Liver (tissue), 9 donors: ENCODE results near the gene CCDC86. TPM values are rescaled to one million over a fixed set of nuclear protein-coding genes. Genes with fewer than 3 reads are reported as not detected.

Experiments
- DNase-seq: peaks from one replicate; pipeline ENCODE4 v3.0.0-alpha.2; 2017; ENCODE audit warnings: low spot score
- H3K27ac ChIP-seq, 2 donors: one replicate each; pipeline ENCODE4 v1.7.0; 2013; ENCODE audit warnings: inconsistent platforms in 2 of 2, low read length in 2 of 2, control low read depth in 1 of 2, low read depth in 1 of 2, mild to moderate bottlenecking in 1 of 2
- H3K27me3 ChIP-seq, 4 donors: one replicate each; pipeline versions ENCODE4 v1.6.1 to v1.7.0; 2013; ENCODE audit warnings: low read length in 3 of 4, inconsistent platforms in 1 of 4, mild to moderate bottlenecking in 1 of 4, moderate library complexity in 1 of 4; ENCODE audit not compliant: control insufficient read depth in 4 of 4, insufficient read depth in 4 of 4
- H3K36me3 ChIP-seq, 4 donors: one replicate each; pipeline versions ENCODE4 v1.6.1 to v1.7.0; 2013; ENCODE audit warnings: low read length in 3 of 4, mild to moderate bottlenecking in 3 of 4, low read depth in 1 of 4, moderate library complexity in 1 of 4; ENCODE audit not compliant: control insufficient read depth in 4 of 4, insufficient read depth in 3 of 4
- H3K4me1 ChIP-seq, 4 donors: one replicate each; pipeline versions ENCODE4 v1.6.1 to v1.7.0; 2013; ENCODE audit warnings: low read length in 3 of 4, mild to moderate bottlenecking in 3 of 4, moderate library complexity in 1 of 4; ENCODE audit not compliant: control insufficient read depth in 4 of 4, insufficient read depth in 4 of 4
- H3K4me3 ChIP-seq, 3 donors: one replicate each; pipeline versions ENCODE4 v1.6.1 to v1.7.0; 2013; ENCODE audit warnings: low read length in 3 of 3, control low read depth in 1 of 3, low read depth in 1 of 3, mild to moderate bottlenecking in 1 of 3
- H3K9ac ChIP-seq, 2 donors: one replicate each; pipeline ENCODE4 v1.7.0; 2013; ENCODE audit warnings: low read length in 2 of 2, mild to moderate bottlenecking in 2 of 2, moderate library complexity in 2 of 2, control low read depth in 1 of 2, low read depth in 1 of 2
- H3K9me3 ChIP-seq, 4 donors: one replicate each; pipeline versions ENCODE4 v1.6.1 to v1.7.0; 2013; ENCODE audit warnings: low read length in 3 of 4; ENCODE audit not compliant: control insufficient read depth in 4 of 4
- EGR1 ChIP-seq, 2 donors: IDR thresholded peaks; 2 replicates each; pipeline ENCODE4 v1.6.1; 2016 to 2018; ENCODE audit warnings: antibody characterized with exemption in 2 of 2, low read depth in 2 of 2
- FOXA1 ChIP-seq: IDR thresholded peaks from 2 replicates; pipeline ENCODE4 v1.6.1; 2016; ENCODE audit warnings: antibody characterized with exemption
- FOXA2 ChIP-seq: IDR thresholded peaks from 2 replicates; pipeline ENCODE4 v1.6.1; 2016; ENCODE audit warnings: antibody characterized with exemption
- HNF4G ChIP-seq: IDR thresholded peaks from 2 replicates; pipeline ENCODE4 v1.6.1; 2016; ENCODE audit warnings: antibody characterized with exemption
- JUND ChIP-seq, 2 donors: IDR thresholded peaks; 2 replicates each; pipeline ENCODE4 v1.6.1; 2016; ENCODE audit warnings: antibody characterized with exemption in 2 of 2
- NR2F2 ChIP-seq: IDR thresholded peaks from 2 replicates; pipeline ENCODE4 v1.6.1; 2016; ENCODE audit warnings: antibody characterized with exemption
- RAD21 ChIP-seq, 2 donors: IDR thresholded peaks; 2 replicates each; pipeline ENCODE4 v1.6.1; 2016; ENCODE audit warnings: antibody characterized with exemption in 2 of 2, mild to moderate bottlenecking in 2 of 2
- RXRA ChIP-seq, 2 donors: IDR thresholded peaks; 2 replicates each; pipeline ENCODE4 v1.6.1; 2017 to 2018; ENCODE audit warnings: antibody characterized with exemption in 2 of 2, mild to moderate bottlenecking in 1 of 2
- SP1 ChIP-seq: IDR thresholded peaks from 2 replicates; pipeline ENCODE4 v1.6.1; 2018; ENCODE audit warnings: antibody characterized with exemption, mild to moderate bottlenecking
- TAF1 ChIP-seq: conservative IDR thresholded peaks from 2 replicates; pipeline ENCODE4 v1.6.1; 2016; ENCODE audit warnings: antibody characterized with exemption, mild to moderate bottlenecking
- YY1 ChIP-seq: IDR thresholded peaks from 2 replicates; pipeline ENCODE4 v1.6.1; 2016; ENCODE audit warnings: antibody characterized with exemption, mild to moderate bottlenecking
- WGBS: extraction: QIAGEN DNeasy Blood & Tissue Kit; methylation state at CpG from one replicate; pipeline ENCODE4 v1.1.7; 2013; 5-methylcytosine and 5-hydroxymethylcytosine counted together
- polyA plus RNA-seq, 2 donors: library from polyadenylated mRNA; stranded (reverse) in 1 of 2; unstranded in 1 of 2; fragments of 200-250 nt in 1 of 2; fragments of >200 nt in 1 of 2; fragmentation: Nextera tagmentation in 1 of 2; extraction: Ambion mirVana in 1 of 2; gene quantifications; one replicate each; pipeline versions ENCODE4 v1.2.1 to v1.2.3, GENCODE V29; 2013 to 2015
- total RNA-seq, 2 donors: library from RNA; depleted of rRNA; stranded (reverse); fragments of >200 nt; gene quantifications; one replicate each; pipeline ENCODE4 v1.2.3, GENCODE V29; 2014
- TF ChIP-seq, protein P1 (sequence below): IDR thresholded peaks from 2 replicates; pipeline ENCODE4 v1.6.1; 2016; ENCODE audit warnings: antibody characterized with exemption
- TF ChIP-seq, protein P2 (sequence below): IDR thresholded peaks from 2 replicates; pipeline ENCODE4 v1.6.1; 2016; ENCODE audit warnings: antibody characterized with exemption
- TF ChIP-seq, protein P3 (sequence below): IDR thresholded peaks from 2 replicates; pipeline ENCODE4 v1.6.1; 2016; ENCODE audit warnings: antibody characterized with exemption, mild to moderate bottlenecking
- donor health status: healthy.
- donor health status: healthy.
- donor health status: healthy.
- donor health status: healthy.
- donor health status: healthy.

Gene CCDC86
- total and polyA plus RNA-seq, 4 donors, result 5.0 to 9.4 (median 5.7) TPM

DNA sequence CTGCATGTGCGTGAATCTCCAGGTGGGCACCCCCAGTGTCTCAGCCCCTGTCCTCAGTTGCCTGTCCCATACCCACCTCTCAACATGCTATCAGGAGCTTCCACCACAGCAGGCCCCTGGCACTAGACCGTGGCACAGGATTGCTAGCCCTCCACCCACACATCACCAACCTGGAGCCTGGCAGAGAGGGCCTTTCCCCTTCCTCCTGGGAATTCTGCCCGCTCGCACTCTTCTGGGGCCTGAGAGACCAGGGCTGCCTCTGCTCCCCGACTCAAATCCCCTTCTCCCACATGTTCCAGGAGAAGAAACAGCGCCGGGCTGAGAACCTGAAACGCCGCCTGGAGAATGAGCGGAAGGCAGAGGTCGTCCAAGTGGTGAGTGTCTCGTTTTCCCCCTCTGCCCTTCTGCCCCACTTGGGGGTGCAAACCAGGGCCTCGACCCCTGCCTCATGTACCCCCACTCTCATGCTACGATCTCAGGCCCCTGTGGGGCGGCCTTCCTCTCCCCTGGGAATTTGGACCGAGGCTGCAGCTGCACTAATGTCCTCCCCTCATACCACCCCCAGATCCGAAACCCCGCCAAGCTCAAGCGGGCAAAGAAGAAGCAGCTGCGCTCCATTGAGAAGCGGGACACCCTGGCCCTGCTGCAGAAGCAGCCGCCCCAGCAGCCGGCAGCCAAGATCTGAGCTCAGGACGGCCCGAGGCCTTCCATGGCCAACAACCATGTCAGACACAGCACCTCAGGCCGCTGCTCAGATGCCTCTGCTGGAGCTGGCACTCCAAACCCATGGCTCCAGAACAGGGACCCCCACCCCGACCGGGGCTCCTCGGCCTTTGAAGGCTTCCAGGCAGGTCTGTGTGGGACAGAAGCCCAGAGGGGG, 8.0 kb downstream of the CCDC86 start:
- Histone ChIP-seq H3K9me3 (no peaks in the 10 kb centered on the region), H3K27me3 (no peaks in the 10 kb centered on the region), H3K36me3 (peaks cover 0 to 30% (median 2%) of the 10 kb centered on the region in 4 donors), H3K9ac (no peak overlapping the region), H3K4me3 (no peak overlapping the region), H3K4me1 (peaks cover 0 to 11% (median 9%) of the 10 kb centered on the region in 4 donors), H3K27ac (no peak overlapping the region)
- DNase-seq, result no peak
- TF ChIP-seq YY1 (no peak), RXRA (IDR thresholded peaks at IDR 0.05) (no peak), SP1 (no peak)
- TF ChIP-seq, protein P1, sequence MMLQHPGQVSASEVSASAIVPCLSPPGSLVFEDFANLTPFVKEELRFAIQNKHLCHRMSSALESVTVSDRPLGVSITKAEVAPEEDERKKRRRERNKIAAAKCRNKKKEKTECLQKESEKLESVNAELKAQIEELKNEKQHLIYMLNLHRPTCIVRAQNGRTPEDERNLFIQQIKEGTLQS, result no peak
- TF ChIP-seq, protein P2, sequence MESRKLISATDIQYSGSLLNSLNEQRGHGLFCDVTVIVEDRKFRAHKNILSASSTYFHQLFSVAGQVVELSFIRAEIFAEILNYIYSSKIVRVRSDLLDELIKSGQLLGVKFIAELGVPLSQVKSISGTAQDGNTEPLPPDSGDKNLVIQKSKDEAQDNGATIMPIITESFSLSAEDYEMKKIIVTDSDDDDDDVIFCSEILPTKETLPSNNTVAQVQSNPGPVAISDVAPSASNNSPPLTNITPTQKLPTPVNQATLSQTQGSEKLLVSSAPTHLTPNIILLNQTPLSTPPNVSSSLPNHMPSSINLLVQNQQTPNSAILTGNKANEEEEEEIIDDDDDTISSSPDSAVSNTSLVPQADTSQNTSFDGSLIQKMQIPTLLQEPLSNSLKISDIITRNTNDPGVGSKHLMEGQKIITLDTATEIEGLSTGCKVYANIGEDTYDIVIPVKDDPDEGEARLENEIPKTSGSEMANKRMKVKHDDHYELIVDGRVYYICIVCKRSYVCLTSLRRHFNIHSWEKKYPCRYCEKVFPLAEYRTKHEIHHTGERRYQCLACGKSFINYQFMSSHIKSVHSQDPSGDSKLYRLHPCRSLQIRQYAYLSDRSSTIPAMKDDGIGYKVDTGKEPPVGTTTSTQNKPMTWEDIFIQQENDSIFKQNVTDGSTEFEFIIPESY, result no peak
- WGBS, result 96% methylated on average over 29 of the region's 29 CpGs

DNA sequence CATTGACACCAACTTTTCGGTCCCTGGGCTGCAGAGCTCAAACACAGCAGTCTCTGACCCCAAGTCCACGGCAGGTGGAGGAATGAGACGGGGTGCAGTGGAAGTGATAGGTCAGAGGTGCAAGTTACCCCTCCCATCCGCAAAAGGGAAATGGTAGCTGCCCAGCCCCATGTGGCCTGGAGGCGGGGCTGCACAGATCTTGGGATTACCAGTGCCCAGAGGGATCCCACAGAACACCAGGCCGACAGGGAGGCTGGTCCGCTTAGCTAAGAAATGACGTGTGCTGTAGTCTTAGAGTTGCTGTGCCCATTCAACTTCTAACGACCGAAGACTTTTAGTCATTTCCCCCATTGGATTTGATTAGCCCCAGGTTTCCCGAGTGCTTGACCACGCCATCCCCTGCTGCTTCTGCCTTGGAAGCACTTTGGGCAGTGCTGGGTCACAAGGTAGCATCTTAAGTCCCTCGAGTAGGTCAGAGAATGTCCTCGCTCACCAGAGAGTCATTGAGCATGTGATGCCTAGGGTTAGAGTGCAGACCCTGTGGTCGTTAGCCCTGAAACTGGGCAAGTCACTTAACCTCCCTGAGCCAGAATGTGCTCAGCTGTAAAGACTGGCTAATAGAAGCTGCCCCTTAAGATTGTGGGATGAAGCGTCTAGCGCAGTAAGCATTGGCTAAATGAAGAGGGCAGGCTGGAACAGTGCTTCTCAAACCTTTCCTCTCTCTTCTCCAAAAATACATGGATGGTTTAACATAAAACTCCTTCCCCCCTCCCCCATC, 9.6 kb downstream of the CCDC86 start:
- Histone ChIP-seq H3K27ac (peak overlapping the region; percentile 68 to 82), H3K36me3 (peaks cover 0 to 30% (median 2%) of the 10 kb centered on the region in 4 donors), H3K9me3 (no peaks in the 10 kb centered on the region), H3K4me1 (peaks cover 0 to 13% (median 12%) of the 10 kb centered on the region in 4 donors), H3K27me3 (no peaks in the 10 kb centered on the region), H3K4me3 (peak overlapping the region; percentile 33 to 66 (median 57)), H3K9ac (no peak overlapping the region)
- DNase-seq, result no peak
- TF ChIP-seq YY1 (no peak), FOXA1 (no peak), EGR1 (IDR thresholded peaks at IDR 0.05; ENCODE audit: low read depth in 2 of 2) (no peak)
- 88% methylated on average over 17 of the region's 17 CpGs for WGBS

DNA sequence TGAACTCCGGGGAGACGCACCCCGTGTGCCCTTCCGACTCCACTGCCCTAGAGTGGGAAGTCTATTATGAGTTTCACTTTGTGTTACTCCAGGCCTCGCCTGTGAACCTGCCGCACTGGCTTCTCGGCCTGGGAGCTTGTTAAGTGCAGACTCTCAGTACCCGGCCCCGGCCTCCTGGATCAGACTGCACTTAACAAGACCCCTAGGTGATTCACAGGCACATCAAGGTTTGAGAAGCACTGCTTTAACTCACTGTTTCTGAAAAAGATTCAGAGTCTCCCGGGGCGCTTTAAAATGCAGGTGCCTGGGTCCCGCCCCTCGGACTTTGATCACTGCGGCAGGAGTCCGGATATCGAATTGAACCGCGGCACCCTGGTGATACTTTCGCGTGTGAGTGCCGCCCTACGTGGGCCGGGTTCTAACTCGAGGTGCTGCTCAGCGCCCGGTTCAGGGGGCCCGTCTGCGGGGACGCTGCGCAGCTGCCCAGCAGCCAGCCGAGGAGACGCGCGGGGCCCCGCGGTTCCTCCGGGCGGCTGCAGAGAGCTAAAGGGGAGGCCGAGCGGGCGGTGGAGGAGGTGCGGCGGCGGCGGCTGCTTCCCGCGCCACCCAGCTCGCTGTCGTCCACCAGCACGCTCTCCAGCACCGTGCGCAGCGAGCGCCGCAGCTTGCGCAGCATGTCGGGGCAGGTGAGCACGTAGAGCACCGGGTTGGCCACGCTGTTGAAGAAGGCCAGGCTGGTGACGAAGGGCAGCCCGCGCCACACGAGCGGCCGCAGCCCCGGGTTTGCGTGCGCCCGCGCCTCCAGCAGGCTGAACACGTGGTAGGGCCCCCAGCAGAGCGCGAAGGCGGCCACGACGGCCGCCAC, 10.4 kb downstream of the CCDC86 start:
- H3K9me3 ChIP-seq, result no peaks in the 10 kb centered on the region
- no peaks in the 10 kb centered on the region for H3K27me3 ChIP-seq
- peaks cover 0 to 30% (median 2%) of the 10 kb centered on the region in 4 donors for H3K36me3 ChIP-seq
- peak; percentile 62 for DNase-seq
- WGBS, result 24% methylated on average over 78 of the region's 78 CpGs
- H3K4me1 ChIP-seq, result peaks cover 0 to 13% (median 12%) of the 10 kb centered on the region in 4 donors
- peak overlapping the region; percentile 68 to 82 for H3K27ac ChIP-seq
- H3K9ac ChIP-seq, result peak overlapping the region in 1 of 2 donors; percentile 58
- H3K4me3 ChIP-seq, result peak overlapping the region; percentile 33 to 66 (median 57)
- TF ChIP-seq, protein P2, result no peak
- TF ChIP-seq, protein P1, result no peak
- TF ChIP-seq TAF1, result no peak
- TF ChIP-seq, protein P3, sequence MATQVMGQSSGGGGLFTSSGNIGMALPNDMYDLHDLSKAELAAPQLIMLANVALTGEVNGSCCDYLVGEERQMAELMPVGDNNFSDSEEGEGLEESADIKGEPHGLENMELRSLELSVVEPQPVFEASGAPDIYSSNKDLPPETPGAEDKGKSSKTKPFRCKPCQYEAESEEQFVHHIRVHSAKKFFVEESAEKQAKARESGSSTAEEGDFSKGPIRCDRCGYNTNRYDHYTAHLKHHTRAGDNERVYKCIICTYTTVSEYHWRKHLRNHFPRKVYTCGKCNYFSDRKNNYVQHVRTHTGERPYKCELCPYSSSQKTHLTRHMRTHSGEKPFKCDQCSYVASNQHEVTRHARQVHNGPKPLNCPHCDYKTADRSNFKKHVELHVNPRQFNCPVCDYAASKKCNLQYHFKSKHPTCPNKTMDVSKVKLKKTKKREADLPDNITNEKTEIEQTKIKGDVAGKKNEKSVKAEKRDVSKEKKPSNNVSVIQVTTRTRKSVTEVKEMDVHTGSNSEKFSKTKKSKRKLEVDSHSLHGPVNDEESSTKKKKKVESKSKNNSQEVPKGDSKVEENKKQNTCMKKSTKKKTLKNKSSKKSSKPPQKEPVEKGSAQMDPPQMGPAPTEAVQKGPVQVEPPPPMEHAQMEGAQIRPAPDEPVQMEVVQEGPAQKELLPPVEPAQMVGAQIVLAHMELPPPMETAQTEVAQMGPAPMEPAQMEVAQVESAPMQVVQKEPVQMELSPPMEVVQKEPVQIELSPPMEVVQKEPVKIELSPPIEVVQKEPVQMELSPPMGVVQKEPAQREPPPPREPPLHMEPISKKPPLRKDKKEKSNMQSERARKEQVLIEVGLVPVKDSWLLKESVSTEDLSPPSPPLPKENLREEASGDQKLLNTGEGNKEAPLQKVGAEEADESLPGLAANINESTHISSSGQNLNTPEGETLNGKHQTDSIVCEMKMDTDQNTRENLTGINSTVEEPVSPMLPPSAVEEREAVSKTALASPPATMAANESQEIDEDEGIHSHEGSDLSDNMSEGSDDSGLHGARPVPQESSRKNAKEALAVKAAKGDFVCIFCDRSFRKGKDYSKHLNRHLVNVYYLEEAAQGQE, result no peak
- TF ChIP-seq NR2F2, result no peak
- peak; percentile 89 for TF ChIP-seq SP1
- TF ChIP-seq RXRA (IDR thresholded peaks at IDR 0.05), result peak; percentile 41 to 42
- no peak for TF ChIP-seq JUND (IDR thresholded peaks at IDR 0.05)
- TF ChIP-seq YY1, result peak; percentile 62
- TF ChIP-seq FOXA2, result no peak
- TF ChIP-seq HNF4G, result peak; percentile 91
- no peak for TF ChIP-seq FOXA1
- no peak for TF ChIP-seq RAD21 (IDR thresholded peaks at IDR 0.05)
